H1 (cell line): ENCODE measurements around the gene SCMH1.

Experiments used
- CREB1 ChIP-seq: IDR thresholded peaks from 2 replicates; pipeline ENCODE4 v1.6.1; 2012; ENCODE audit warnings: inconsistent platforms
- E2F6 ChIP-seq: IDR thresholded peaks from 2 replicates; pipeline ENCODE4 v1.6.1; 2012; ENCODE audit warnings: inconsistent platforms
- EGR1 ChIP-seq: IDR thresholded peaks from 2 replicates; pipeline ENCODE4 v1.6.1; 2011; ENCODE audit warnings: low read depth, low read length, borderline replicate concordance
- MAFK ChIP-seq: IDR thresholded peaks from 2 replicates; pipeline ENCODE4 v1.6.1; 2012; ENCODE audit warnings: low read depth, mild to moderate bottlenecking, improper control_type of control experiment, low read length
- POLR2A ChIP-seq, 2 experiments: IDR thresholded peaks; 1 replicate in 1 of 2; 2 replicates in 1 of 2; pipeline ENCODE4 v1.6.1; 2011; ENCODE audit warnings: low read depth in 2 of 2, low read length in 2 of 2, mild to moderate bottlenecking in 2 of 2; ENCODE audit errors: control extremely low read depth in 1 of 2
- POLR2AphosphoS5 ChIP-seq: IDR thresholded peaks from 2 replicates; pipeline ENCODE4 v1.6.1; 2011; ENCODE audit warnings: low read depth, low read length
- POU5F1 ChIP-seq: IDR thresholded peaks from 2 replicates; pipeline ENCODE4 v1.6.1; 2011; ENCODE audit warnings: low read depth, mild to moderate bottlenecking, low read length, moderate library complexity
- RAD21 ChIP-seq, 2 experiments: IDR thresholded peaks in 1 of 2; conservative IDR thresholded peaks in 1 of 2; 2 replicates each; pipeline ENCODE4 v1.6.1; 2011; ENCODE audit warnings: low read depth in 2 of 2, low read length in 2 of 2, improper control_type of control experiment in 1 of 2, inconsistent platforms in 1 of 2, mild to moderate bottlenecking in 1 of 2, moderate library complexity in 1 of 2
- RFX5 ChIP-seq: IDR thresholded peaks from 2 replicates; pipeline ENCODE4 v1.6.1; 2011; ENCODE audit warnings: low read depth, low read length, improper control_type of control experiment, borderline replicate concordance
- SUZ12 ChIP-seq: fragments of 200-600 bp; sonication (generic); IDR thresholded peaks from 2 replicates; pipeline ENCODE4 v1.6.1; 2012; ENCODE audit warnings: mild to moderate bottlenecking, inconsistent platforms, low read length, moderate library complexity, mixed read lengths
- TAF1 ChIP-seq: IDR thresholded peaks from 2 replicates; pipeline ENCODE4 v1.6.1; 2011; ENCODE audit warnings: mild to moderate bottlenecking, low read depth, low read length
- YY1 ChIP-seq: IDR thresholded peaks from 2 replicates; pipeline ENCODE4 v1.6.1; 2011; ENCODE audit warnings: low read depth, mild to moderate bottlenecking, low read length
- ZNF274 ChIP-seq: IDR thresholded peaks from 2 replicates; pipeline ENCODE4 v1.7.0; 2012; ENCODE audit warnings: low read length, borderline replicate concordance; ENCODE audit errors: extremely low read depth
- TF ChIP-seq, protein P1 (sequence below), 3 experiments: IDR thresholded peaks; 1 replicate in 2 of 3; 2 replicates in 1 of 3; pipeline versions ENCODE4 v1.5.1 to v1.6.1; 2011; ENCODE audit warnings: low read length in 3 of 3, mild to moderate bottlenecking in 3 of 3, inconsistent platforms in 2 of 3, low read depth in 1 of 3, moderate library complexity in 1 of 3; ENCODE audit not compliant: insufficient read depth in 1 of 3; ENCODE audit errors: control extremely low read depth in 1 of 3

GRCh38 chr1:41098730-41099460, 143.2 kb downstream of the SCMH1 start:
- no peak for TF ChIP-seq SUZ12
- TF ChIP-seq RFX5: no peak
- no peak for TF ChIP-seq ZNF274
- TF ChIP-seq EGR1: no peak
- TF ChIP-seq POLR2AphosphoS5: no peak
- TF ChIP-seq POLR2A (IDR thresholded peaks at IDR 0.05; ENCODE audit: control extremely low read depth in 1 of 2, low read depth in 2 of 2, low read length in 2 of 2): no peak
- TF ChIP-seq RAD21 (IDR thresholded peaks at IDR 0.05 in 1 of 2, conservative IDR thresholded peaks at IDR 0.05 in 1 of 2; ENCODE audit: low read depth in 2 of 2, low read length in 2 of 2): no peak
- TF ChIP-seq, protein P1, sequence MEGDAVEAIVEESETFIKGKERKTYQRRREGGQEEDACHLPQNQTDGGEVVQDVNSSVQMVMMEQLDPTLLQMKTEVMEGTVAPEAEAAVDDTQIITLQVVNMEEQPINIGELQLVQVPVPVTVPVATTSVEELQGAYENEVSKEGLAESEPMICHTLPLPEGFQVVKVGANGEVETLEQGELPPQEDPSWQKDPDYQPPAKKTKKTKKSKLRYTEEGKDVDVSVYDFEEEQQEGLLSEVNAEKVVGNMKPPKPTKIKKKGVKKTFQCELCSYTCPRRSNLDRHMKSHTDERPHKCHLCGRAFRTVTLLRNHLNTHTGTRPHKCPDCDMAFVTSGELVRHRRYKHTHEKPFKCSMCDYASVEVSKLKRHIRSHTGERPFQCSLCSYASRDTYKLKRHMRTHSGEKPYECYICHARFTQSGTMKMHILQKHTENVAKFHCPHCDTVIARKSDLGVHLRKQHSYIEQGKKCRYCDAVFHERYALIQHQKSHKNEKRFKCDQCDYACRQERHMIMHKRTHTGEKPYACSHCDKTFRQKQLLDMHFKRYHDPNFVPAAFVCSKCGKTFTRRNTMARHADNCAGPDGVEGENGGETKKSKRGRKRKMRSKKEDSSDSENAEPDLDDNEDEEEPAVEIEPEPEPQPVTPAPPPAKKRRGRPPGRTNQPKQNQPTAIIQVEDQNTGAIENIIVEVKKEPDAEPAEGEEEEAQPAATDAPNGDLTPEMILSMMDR (IDR thresholded peaks at IDR 0.05; ENCODE audit: control extremely low read depth in 1 of 3, insufficient read depth in 1 of 3, low read depth in 1 of 3, low read length in 3 of 3): no peak
- no peak for TF ChIP-seq CREB1
- TF ChIP-seq MAFK: no peak
- no peak for TF ChIP-seq YY1
- TF ChIP-seq POU5F1: no peak
- no peak for TF ChIP-seq TAF1
- no peak for TF ChIP-seq E2F6
